Endothelial cell of umbilical vein (primary cell): Measurements from ENCODE around the gene PKHD1. TPM values are rescaled to one million over a fixed set of nuclear protein-coding genes. Genes with fewer than 3 reads are reported as not detected.

ENCODE experiments used
- BruUV-seq: library from RNA; stranded (reverse); fragments of 400-500 nt; replicated peaks from 2 replicates; lab custom pipeline; 2021; lab: Mats Ljungman, UMichigan
- CTCF ChIA-PET: fragments of 300-600, 350-600 bp; sonication (Branson Sonifier 250); formaldehyde crosslinking; loops from one replicate; lab custom pipeline; 2021; ENCODE audit warnings: antibody characterized with exemption, inconsistent platforms; lab: Charles Lee
- POLR2A ChIA-PET: fragments of 300-600, 350-600 bp; sonication (Branson Sonifier 250); formaldehyde crosslinking; loops from one replicate; lab custom pipeline; 2021; ENCODE audit warnings: antibody characterized with exemption, inconsistent platforms; lab: Charles Lee
- DNase-seq: peaks from one replicate; pipeline ENCODE4 v3.0.0-alpha.2; 2011; ENCODE audit warnings: low read depth, low spot score
- FAIRE-seq: peaks from 2 replicates; lab custom pipeline; 2011; peaks lifted over from hg19 to GRCh38; lab: Jason Lieb, UNC
- H2AFZ ChIP-seq: 2 replicates; pipeline ENCODE4 v1.6.0; 2012; ENCODE audit warnings: low read depth, low read length, control low read depth, inconsistent platforms
- H3K27ac ChIP-seq: 2 replicates; pipeline ENCODE4 v1.5.1; 2011; ENCODE audit warnings: low read depth, mild to moderate bottlenecking, control low read depth, low read length, moderate library complexity; ENCODE audit not compliant: insufficient read depth
- H3K27me3 ChIP-seq, 2 experiments: 2 replicates each; pipeline versions ENCODE4 v1.6.0 to v1.6.1; 2011; ENCODE audit warnings: low read length in 2 of 2, mixed read lengths in 1 of 2; ENCODE audit not compliant: control insufficient read depth in 2 of 2, insufficient read depth in 2 of 2
- H3K36me3 ChIP-seq, 2 experiments: 2 replicates in 1 of 2; 3 replicates in 1 of 2; pipeline ENCODE4 v1.5.1; 2011; ENCODE audit warnings: low read length in 2 of 2, mild to moderate bottlenecking in 1 of 2, moderate library complexity in 1 of 2; ENCODE audit not compliant: control insufficient read depth in 2 of 2, insufficient read depth in 2 of 2; ENCODE audit errors: extremely low read depth in 1 of 2
- H3K4me1 ChIP-seq: 3 replicates; pipeline ENCODE4 v1.5.1; 2011; ENCODE audit warnings: mild to moderate bottlenecking, low read length; ENCODE audit not compliant: control insufficient read depth, insufficient read depth; ENCODE audit errors: extremely low read depth
- H3K4me2 ChIP-seq: 2 replicates; pipeline ENCODE4 v1.6.1; 2011; ENCODE audit warnings: low read length, control low read depth, mixed read lengths; ENCODE audit not compliant: insufficient read depth
- H3K4me3 ChIP-seq, 3 experiments: fragments of 200-600 bp in 1 of 3; sonication (generic), shearing (Covaris generic) in 1 of 3; replicated peaks in 1 of 3; 2 replicates each; pipeline ENCODE4 v1.5.1; 2011 to 2016; ENCODE audit warnings: control low read depth in 3 of 3, low read length in 3 of 3, mild to moderate bottlenecking in 2 of 3, inconsistent platforms in 1 of 3, low read depth in 1 of 3, moderate library complexity in 1 of 3; ENCODE audit not compliant: insufficient read depth in 1 of 3
- H3K79me2 ChIP-seq: 2 replicates; pipeline ENCODE4 v1.6.0; 2012; ENCODE audit warnings: low read length, inconsistent platforms; ENCODE audit not compliant: control insufficient read depth, insufficient read depth
- H3K9ac ChIP-seq: replicated peaks from 2 replicates; pipeline ENCODE3; 2011; ENCODE audit warnings: low read length, control low read depth; ENCODE audit not compliant: insufficient read depth; ENCODE audit errors: extremely low read depth
- H3K9me1 ChIP-seq: replicated peaks from 3 replicates; pipeline ENCODE4 v1.6.0; 2011; ENCODE audit warnings: mild to moderate bottlenecking, low read length; ENCODE audit not compliant: control insufficient read depth, insufficient read depth; ENCODE audit errors: extremely low read depth
- H3K9me3 ChIP-seq: replicated peaks from 2 replicates; pipeline ENCODE4 v1.5.1; 2012; ENCODE audit warnings: low read length, inconsistent platforms; ENCODE audit not compliant: control insufficient read depth, insufficient read depth
- H4K20me1 ChIP-seq: replicated peaks from 2 replicates; pipeline ENCODE3; 2011; ENCODE audit warnings: mild to moderate bottlenecking, low read length; ENCODE audit not compliant: control insufficient read depth, insufficient read depth; ENCODE audit errors: extremely low read depth
- FOS ChIP-seq: IDR thresholded peaks from 2 replicates; pipeline ENCODE4 v1.6.1; 2011; ENCODE audit warnings: mild to moderate bottlenecking, low read length, moderate library complexity, borderline replicate concordance; ENCODE audit not compliant: insufficient read depth
- GATA2 ChIP-seq: IDR thresholded peaks from 2 replicates; pipeline ENCODE4 v1.7.0; 2011; ENCODE audit warnings: low read depth, mild to moderate bottlenecking, moderate library complexity, mixed read lengths, low read length; ENCODE audit not compliant: insufficient read length, insufficient read depth
- JUN ChIP-seq: IDR thresholded peaks from 2 replicates; pipeline ENCODE4 v1.6.1; 2011; ENCODE audit warnings: borderline replicate concordance, low read depth; ENCODE audit not compliant: insufficient read length, insufficient read depth
- MYC ChIP-seq: IDR thresholded peaks from one replicate; pipeline ENCODE4 v1.6.1; 2011; ENCODE audit warnings: mild to moderate bottlenecking, low read depth, low read length
- POLR2AphosphoS5 ChIP-seq: IDR thresholded peaks from 2 replicates; pipeline ENCODE4 v1.6.1; 2012; ENCODE audit warnings: low read depth, mild to moderate bottlenecking, control low read depth, low read length, moderate library complexity; ENCODE audit not compliant: insufficient read depth
- dilution Hi-C: fragments of 300-500 bp; cut with MboI; formaldehyde crosslinking; loops from one replicate; pipeline ENCODE4 v1.15.0; 2019; ENCODE audit warnings: low sequenced_read_pairs; ENCODE audit not compliant: extremely low pct_ligation_motif_present
- intact Hi-C: fragments of 100-400 bp; cut with micrococcal nuclease; formaldehyde crosslinking; loops from one replicate; pipeline ENCODE4 v1.10.0; 2022
- polyA plus RNA-seq, 4 experiments: library from polyadenylated mRNA; depleted of rRNA in 3 of 4; stranded (reverse) in 3 of 4; unstranded in 1 of 4; fragments of >200 nt; gene quantifications; 2 replicates each; pipeline versions ENCODE4 v1.2.1 to v1.2.3, GENCODE V29; 2011 to 2012; ENCODE audit warnings: missing spikeins in 1 of 4
- total RNA-seq: library from RNA; stranded (reverse); gene quantifications from 2 replicates; pipeline ENCODE4 v1.2.3, GENCODE V29; 2021
- TF ChIP-seq, protein P1 (sequence below): IDR thresholded peaks from 2 replicates; pipeline ENCODE4 v1.6.1; 2011; ENCODE audit not compliant: insufficient read depth, insufficient read length
- TF ChIP-seq, protein P2 (sequence below), 2 donors: IDR thresholded peaks; 1 replicate in 1 of 2; 2 replicates in 1 of 2; pipeline ENCODE4 v1.5.1; 2011; ENCODE audit warnings: low read length in 2 of 2, mild to moderate bottlenecking in 2 of 2, moderate library complexity in 2 of 2, control low read depth in 1 of 2, inconsistent platforms in 1 of 2, low read depth in 1 of 2; ENCODE audit not compliant: insufficient read depth in 1 of 2; ENCODE audit errors: extremely low read depth in 1 of 2

PKHD1 gene
- total and polyA plus RNA-seq, 2 donors (not counting 3 experiments of a cell fraction or from before 2014, with no cell fraction given) = not detected

DNA sequence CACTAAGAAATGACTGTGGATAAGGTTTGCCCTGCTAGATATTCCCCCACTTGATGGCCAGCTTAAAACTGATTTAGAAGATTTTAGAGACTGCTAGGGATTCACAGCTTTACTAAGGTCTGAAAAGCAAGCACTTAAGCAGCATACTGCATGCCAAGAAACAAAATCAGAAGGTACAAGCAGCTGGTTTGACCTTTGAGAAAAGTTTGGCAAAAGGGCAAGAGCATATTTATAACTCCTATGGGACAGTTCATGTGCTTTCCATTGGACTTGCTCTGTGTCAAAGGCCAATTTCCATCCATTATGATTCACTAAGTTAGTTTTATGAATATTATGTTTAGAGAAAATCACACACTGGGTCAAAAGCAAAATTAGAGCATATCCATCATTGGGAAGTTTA is 402.8 kb downstream of the PKHD1 start:
- DNase-seq (no peak), FAIRE-seq (no peak)
- H2AFZ ChIP-seq = no peak overlapping the region
- H3K36me3 ChIP-seq = no peaks in the 10 kb centered on the region
- POLR2A ChIA-PET = no interaction called here
- H3K9me3 ChIP-seq = peaks cover 1% of the 10 kb centered on the region
- H3K79me2 ChIP-seq = no peaks in the 10 kb centered on the region
- no peak overlapping the region for H3K9ac ChIP-seq
- CTCF ChIA-PET = no interaction called here
- H3K27me3 ChIP-seq = no peaks in the 10 kb centered on the region
- no peaks in the 10 kb centered on the region for H3K9me1 ChIP-seq
- H3K4me2 ChIP-seq = no peak overlapping the region
- dilution Hi-C loops = no loop called here
- no peaks in the 10 kb centered on the region for H3K4me1 ChIP-seq
- TF ChIP-seq FOS (no peak), GATA2 (no peak), JUN (no peak), MYC (no peak), POLR2AphosphoS5 (no peak)
- TF ChIP-seq, protein P1, sequence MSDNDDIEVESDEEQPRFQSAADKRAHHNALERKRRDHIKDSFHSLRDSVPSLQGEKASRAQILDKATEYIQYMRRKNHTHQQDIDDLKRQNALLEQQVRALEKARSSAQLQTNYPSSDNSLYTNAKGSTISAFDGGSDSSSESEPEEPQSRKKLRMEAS = no peak
- TF ChIP-seq, protein P2, sequence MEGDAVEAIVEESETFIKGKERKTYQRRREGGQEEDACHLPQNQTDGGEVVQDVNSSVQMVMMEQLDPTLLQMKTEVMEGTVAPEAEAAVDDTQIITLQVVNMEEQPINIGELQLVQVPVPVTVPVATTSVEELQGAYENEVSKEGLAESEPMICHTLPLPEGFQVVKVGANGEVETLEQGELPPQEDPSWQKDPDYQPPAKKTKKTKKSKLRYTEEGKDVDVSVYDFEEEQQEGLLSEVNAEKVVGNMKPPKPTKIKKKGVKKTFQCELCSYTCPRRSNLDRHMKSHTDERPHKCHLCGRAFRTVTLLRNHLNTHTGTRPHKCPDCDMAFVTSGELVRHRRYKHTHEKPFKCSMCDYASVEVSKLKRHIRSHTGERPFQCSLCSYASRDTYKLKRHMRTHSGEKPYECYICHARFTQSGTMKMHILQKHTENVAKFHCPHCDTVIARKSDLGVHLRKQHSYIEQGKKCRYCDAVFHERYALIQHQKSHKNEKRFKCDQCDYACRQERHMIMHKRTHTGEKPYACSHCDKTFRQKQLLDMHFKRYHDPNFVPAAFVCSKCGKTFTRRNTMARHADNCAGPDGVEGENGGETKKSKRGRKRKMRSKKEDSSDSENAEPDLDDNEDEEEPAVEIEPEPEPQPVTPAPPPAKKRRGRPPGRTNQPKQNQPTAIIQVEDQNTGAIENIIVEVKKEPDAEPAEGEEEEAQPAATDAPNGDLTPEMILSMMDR (IDR thresholded peaks at IDR 0.05; ENCODE audit: extremely low read depth in 1 of 2, insufficient read depth in 1 of 2, low read depth in 1 of 2, low read length in 2 of 2) = no peak
- H4K20me1 ChIP-seq = no peaks in the 10 kb centered on the region
- no TSS peak for BruUV-seq
- no peak overlapping the region for H3K27ac ChIP-seq
- no peak overlapping the region for H3K4me3 ChIP-seq
- intact Hi-C loops = no loop called here
